GM23338 (cell line): ENCODE results near the gene TMED8.

ENCODE experiments used
- CREB1 ChIP-seq: fragments of 250-450 bp; sonication (Bioruptor Pico); IDR thresholded peaks from 2 replicates; pipeline ENCODE4 v1.5.0; 2020; ENCODE audit warnings: low read depth, mild to moderate bottlenecking, moderate library complexity
- CTCF ChIP-seq, 2 experiments: fragments of 200-600 bp in 1 of 2; sonication (generic) in 1 of 2; conservative IDR thresholded peaks; 2 replicates each; pipeline versions ENCODE4 v1.5.1 to v1.6.1; 2016 to 2017; ENCODE audit warnings: antibody characterized with exemption in 2 of 2, low read depth in 2 of 2, mild to moderate bottlenecking in 2 of 2, moderate library complexity in 1 of 2
- ETS1 ChIP-seq: IDR thresholded peaks from 2 replicates; pipeline ENCODE4 v1.6.1; 2016; ENCODE audit warnings: antibody characterized with exemption
- EZH2 ChIP-seq: fragments of 200-600 bp; sonication (generic); IDR thresholded peaks from one replicate; pipeline ENCODE4 v1.8.0; 2017; ENCODE audit warnings: antibody characterized with exemption, mild to moderate bottlenecking, low read depth; ENCODE audit not compliant: unreplicated experiment
- EZH2phosphoT487 ChIP-seq: fragments of 200-600 bp; sonication (generic); IDR thresholded peaks from one replicate; pipeline ENCODE4 v1.8.1; 2018; ENCODE audit warnings: antibody characterized with exemption; ENCODE audit not compliant: unreplicated experiment
- JUNB ChIP-seq: IDR thresholded peaks from one replicate; pipeline ENCODE4 v1.6.1; 2016; ENCODE audit warnings: antibody characterized with exemption; ENCODE audit not compliant: unreplicated experiment
- POLR2AphosphoS5 ChIP-seq: IDR thresholded peaks from 2 replicates; pipeline ENCODE4 v1.6.1; 2016; ENCODE audit warnings: antibody characterized with exemption, low read depth
- REST ChIP-seq: IDR thresholded peaks from one replicate; pipeline ENCODE4 v1.6.1; 2018; ENCODE audit warnings: antibody characterized with exemption; ENCODE audit not compliant: unreplicated experiment
- STAT1 ChIP-seq: IDR thresholded peaks from one replicate; pipeline ENCODE4 v1.6.1; 2016; ENCODE audit warnings: antibody characterized with exemption; ENCODE audit not compliant: unreplicated experiment

GRCh38 chr14:77372304-77372841 lies 4.5 kb downstream of the TMED8 start:
- no peak for TF ChIP-seq CTCF (conservative IDR thresholded peaks at IDR 0.05; ENCODE audit: low read depth in 2 of 2)
- TF ChIP-seq JUNB, result no peak
- no peak for TF ChIP-seq REST
- TF ChIP-seq EZH2, result no peak
- TF ChIP-seq ETS1, result no peak
- no peak for TF ChIP-seq CREB1 (CRISPR knock-in tag)
- no peak for TF ChIP-seq POLR2AphosphoS5
- no peak for TF ChIP-seq EZH2phosphoT487
- TF ChIP-seq STAT1, result no peak
